Superior temporal gyrus (tissue), 1 donor: ENCODE data around the gene DUS1L.

Source experiments
- DNase-seq: peaks from one replicate; pipeline ENCODE4 v3.0.0-alpha.2; 2016; ENCODE audit errors: extremely low spot score

Gene DUS1L

DNA sequence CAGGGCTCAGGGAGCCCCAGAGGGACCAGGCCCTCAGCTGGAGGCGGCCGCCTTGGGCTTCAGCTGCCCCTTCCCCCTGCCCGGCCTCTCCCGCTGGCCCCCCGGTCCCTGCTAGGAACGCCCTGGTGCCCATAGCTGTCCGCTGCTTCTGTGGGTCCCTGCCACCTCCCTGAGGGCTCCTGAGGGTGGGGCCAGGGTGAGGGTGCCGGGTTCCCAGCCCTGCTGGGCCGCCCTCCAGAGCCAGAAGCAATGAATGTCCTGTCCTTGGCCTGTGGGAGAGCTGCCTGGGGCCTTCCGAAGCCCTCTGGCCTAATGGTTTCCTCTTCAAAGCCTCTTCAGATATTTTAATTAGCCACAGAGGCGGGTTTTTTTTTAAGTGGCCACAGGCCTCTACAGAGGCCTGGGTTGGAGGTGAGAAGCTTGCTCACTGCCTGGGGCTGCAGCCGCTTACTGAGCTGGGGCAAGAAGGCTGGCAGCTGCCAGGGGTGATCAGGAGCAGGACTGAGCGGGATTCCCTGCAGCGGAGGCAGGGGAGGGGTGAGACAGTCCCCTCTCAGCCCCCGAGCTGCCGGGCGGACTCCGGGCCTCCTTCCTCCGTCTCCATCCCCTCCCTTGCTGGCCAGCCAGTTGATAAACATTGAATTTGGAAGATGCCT is 52.8 kb downstream of the DUS1L start:
- no peak for DNase-seq

GRCh38 chr17:82012261-82012639 is 53.4 kb downstream of the DUS1L start:
- no peak for DNase-seq

DNA sequence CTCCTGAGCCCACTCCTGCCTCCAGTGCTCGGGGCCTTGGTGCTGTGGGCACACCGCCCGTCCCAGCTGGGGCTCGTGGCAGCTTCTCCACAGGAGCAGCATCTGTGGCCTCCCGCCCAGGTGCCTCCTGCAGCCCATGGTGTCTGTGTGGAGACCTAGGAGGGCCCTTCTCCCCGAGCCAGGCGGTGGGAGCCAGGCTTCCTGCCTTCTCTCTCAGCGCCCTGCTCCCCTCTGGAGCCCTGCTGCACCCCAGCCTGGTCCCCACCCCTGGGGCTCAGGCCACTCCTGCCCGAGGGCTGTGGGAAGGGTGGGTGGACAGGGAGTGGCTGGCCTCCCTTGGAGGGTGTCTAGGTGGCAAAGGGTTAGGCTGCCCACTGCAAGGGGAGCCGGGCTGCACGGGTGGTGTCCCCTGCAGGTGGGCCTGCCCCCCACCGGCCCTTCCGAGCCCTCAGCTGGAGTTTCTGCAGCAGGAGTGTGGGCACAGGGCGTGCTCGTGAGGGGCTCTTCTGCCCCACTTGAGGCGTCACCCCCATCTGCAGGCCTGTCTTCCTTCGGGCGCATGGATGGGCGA is 53.9 kb downstream of the DUS1L start:
- DNase-seq, result no peak

DNA sequence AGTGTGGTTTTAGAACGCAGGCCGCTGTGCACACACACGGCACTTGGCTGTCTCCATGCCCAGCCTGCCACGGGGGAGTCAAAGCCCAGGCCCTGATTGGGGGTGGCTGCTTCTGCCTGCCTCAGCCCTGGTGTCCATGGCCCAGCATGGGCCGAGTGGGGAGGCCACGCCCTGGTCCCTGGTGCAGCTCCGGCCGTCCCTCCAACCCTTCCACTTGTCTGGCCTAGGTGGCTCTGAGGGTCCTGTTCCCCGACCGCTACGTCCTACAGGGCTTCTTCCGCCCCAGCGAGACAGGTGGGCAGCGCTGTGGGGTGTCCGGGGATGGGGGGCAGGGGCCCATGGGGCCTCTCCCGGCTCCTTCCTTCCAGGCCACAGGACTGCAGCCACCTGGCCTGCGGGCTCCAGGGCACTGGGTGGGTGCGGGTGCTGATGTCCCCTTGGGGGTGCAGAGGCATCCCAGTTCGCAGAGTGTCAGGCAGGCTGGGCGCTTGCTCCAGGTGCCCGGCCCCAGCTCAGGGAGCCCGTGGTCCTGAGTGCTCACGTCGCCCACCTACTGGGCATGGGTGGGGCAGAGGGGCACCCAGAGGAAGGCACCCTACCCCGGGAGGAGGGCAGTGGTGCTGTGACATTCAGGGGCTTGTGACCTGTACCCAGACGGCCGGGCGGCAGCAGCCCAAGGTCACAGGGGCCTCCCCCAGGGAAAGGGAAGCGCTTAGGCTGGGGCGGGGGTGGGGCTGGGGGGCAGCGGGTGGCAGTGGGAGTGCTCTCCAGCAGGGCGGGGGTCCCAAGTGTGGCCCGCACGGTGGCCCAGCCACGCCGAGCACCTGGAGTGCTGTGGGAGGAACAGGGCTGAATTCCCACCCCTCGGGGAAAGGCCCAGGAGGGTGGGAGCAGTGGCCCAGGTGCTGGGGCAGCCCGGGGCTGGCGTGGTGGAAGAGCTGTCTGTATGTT is 54.8 kb downstream of the DUS1L start:
- no peak for DNase-seq

GRCh38 chr17:82009413-82009812 is 56.2 kb downstream of the DUS1L start:
- DNase-seq, result no peak

- DNase-seq, result no peak
Measured at GRCh38 chr17:82008941-82009405, 56.6 kb downstream of the DUS1L start.

DNA sequence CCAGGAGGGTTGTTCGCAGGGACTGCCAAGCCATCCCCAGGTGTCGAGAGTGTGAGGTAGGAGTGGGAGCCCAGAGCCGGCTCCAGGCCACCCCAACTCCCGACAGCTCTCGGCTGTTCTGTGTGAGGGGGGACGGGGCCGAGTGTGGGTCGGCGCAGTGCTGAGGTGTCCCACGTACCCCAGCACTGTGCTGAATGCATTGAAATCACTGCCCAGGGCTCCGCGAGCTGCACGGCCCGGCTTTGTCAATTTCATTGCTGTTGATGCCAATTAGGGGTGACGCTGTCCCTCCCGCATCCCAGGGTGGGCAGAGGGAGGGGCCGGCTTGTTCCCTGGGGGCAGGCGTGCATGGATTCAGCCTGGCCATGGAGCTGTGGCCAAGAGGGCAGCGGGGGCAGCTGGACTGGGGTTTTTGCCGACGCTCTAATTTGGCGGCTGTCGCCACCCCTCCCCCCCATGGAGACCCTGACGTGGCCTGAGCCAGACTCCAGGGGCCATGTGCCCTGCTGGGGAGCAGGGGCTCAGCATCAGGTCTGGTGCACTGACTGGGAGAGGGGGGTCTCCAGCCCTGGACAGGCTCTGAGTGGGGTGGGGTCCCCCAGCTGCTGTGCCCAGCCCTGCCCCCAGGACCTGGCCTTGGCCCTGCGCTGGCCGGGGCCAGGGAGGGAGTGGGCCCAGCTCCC is 57.2 kb downstream of the DUS1L start:
- no peak for DNase-seq
